HG02970 (cell line): ENCODE measurements around the gene DOCK8.
"Not testable (repeated sequence)": the region's sequence is repeated elsewhere in the genome, so short reads cannot be mapped to it uniquely, and the experiment has no call there.

Source experiments
- ATAC-seq: cut with Tn5 transposase; IDR thresholded peaks from one replicate; pipeline ENCODE4 v1.9.1; 2021; ENCODE audit warnings: mild to moderate bottlenecking, moderate library complexity, moderate number of reproducible peaks; ENCODE audit not compliant: unreplicated experiment, low FRiP score

The DOCK8 gene

GRCh38 chr9:224582-225520 is 10.2 kb downstream of the DOCK8 start:
- ATAC-seq, result no peak

GRCh38 chr9:227860-228259 is 13.2 kb downstream of the DOCK8 start:
- no peak for ATAC-seq

GRCh38 chr9:228929-229695 is 14.4 kb downstream of the DOCK8 start:
- no peak for ATAC-seq

- not testable (repeated sequence) for ATAC-seq
Observed at GRCh38 chr9:231625-232024, 17.0 kb downstream of the DOCK8 start.

- ATAC-seq, result not testable (repeated sequence)
Observed at GRCh38 chr9:233708-234107, 19.0 kb downstream of the DOCK8 start.

GRCh38 chr9:237141-237857 is 22.6 kb downstream of the DOCK8 start:
- ATAC-seq, result no peak

GRCh38 chr9:237858-238345 is 23.2 kb downstream of the DOCK8 start:
- no peak for ATAC-seq

- ATAC-seq, result no peak
Observed at GRCh38 chr9:242461-243080, 27.9 kb downstream of the DOCK8 start.

- no peak for ATAC-seq
Observed at GRCh38 chr9:248278-248961, 33.8 kb downstream of the DOCK8 start.

GRCh38 chr9:249025-249424 is 34.4 kb downstream of the DOCK8 start:
- no peak for ATAC-seq

GRCh38 chr9:250039-250438 is 35.4 kb downstream of the DOCK8 start:
- no peak for ATAC-seq

GRCh38 chr9:250625-251024 is 36.0 kb downstream of the DOCK8 start:
- ATAC-seq, result no peak

GRCh38 chr9:251398-251797 is 36.7 kb downstream of the DOCK8 start:
- ATAC-seq, result no peak

GRCh38 chr9:253539-253938 is 38.9 kb downstream of the DOCK8 start:
- ATAC-seq, result no peak

GRCh38 chr9:254516-254915 is 39.9 kb downstream of the DOCK8 start:
- no peak for ATAC-seq

GRCh38 chr9:257957-258356 is 43.3 kb downstream of the DOCK8 start:
- ATAC-seq, result no peak

- no peak for ATAC-seq
Observed at GRCh38 chr9:259405-260404, 45.0 kb downstream of the DOCK8 start.

GRCh38 chr9:264231-264630 is 49.6 kb downstream of the DOCK8 start:
- ATAC-seq, result no peak
